Neural progenitor cell (in vitro differentiated cells): ENCODE results near the gene KRTAP5-2.

ENCODE experiments used
- EZH2 ChIP-seq: fragments of 200-600 bp; sonication (generic); IDR thresholded peaks from 2 replicates; pipeline ENCODE4 v1.6.1; 2017; ENCODE audit warnings: antibody characterized with exemption, mild to moderate bottlenecking, moderate library complexity
- TF ChIP-seq, protein P1 (sequence below): fragments of 200-600 bp; sonication (generic); IDR thresholded peaks from 2 replicates; pipeline ENCODE4 v1.5.1; 2017; ENCODE audit warnings: antibody characterized with exemption, mild to moderate bottlenecking

DNA sequence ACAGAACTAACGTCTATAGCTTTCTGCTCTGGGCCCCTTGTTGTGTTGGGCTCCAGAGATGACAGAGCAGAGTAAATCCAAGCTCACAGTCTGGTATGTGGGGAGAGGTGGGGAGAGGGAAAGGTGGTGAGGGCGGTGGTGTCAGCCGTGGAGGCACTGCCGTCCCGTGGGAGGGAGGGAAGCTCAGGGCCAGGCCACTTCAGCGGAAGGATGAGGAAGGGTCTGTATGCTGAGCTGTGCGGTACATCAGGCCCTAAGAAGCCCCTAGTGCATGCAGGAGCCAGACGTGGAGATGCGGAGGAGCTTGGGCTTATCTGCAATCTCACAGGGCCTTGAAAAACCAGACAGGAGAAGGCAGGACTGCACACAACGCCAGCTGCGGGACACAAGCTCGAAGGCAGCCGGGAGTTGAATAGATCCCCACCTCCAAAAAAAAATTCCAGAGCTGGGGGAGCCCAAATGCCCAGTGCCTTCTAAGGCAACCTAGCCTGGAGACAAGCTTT is 33.0 kb upstream of the KRTAP5-2 start:
- TF ChIP-seq, protein P1, sequence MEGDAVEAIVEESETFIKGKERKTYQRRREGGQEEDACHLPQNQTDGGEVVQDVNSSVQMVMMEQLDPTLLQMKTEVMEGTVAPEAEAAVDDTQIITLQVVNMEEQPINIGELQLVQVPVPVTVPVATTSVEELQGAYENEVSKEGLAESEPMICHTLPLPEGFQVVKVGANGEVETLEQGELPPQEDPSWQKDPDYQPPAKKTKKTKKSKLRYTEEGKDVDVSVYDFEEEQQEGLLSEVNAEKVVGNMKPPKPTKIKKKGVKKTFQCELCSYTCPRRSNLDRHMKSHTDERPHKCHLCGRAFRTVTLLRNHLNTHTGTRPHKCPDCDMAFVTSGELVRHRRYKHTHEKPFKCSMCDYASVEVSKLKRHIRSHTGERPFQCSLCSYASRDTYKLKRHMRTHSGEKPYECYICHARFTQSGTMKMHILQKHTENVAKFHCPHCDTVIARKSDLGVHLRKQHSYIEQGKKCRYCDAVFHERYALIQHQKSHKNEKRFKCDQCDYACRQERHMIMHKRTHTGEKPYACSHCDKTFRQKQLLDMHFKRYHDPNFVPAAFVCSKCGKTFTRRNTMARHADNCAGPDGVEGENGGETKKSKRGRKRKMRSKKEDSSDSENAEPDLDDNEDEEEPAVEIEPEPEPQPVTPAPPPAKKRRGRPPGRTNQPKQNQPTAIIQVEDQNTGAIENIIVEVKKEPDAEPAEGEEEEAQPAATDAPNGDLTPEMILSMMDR = no peak
- TF ChIP-seq EZH2 = no peak
